ENCODE data around the gene CPT1C. TPM values are rescaled to one million over a fixed set of nuclear protein-coding genes. Genes with fewer than 3 reads are reported as not detected.

The CPT1C gene
- total RNA-seq, 1 donor from 2014 or later: 12.3 TPM

DNA sequence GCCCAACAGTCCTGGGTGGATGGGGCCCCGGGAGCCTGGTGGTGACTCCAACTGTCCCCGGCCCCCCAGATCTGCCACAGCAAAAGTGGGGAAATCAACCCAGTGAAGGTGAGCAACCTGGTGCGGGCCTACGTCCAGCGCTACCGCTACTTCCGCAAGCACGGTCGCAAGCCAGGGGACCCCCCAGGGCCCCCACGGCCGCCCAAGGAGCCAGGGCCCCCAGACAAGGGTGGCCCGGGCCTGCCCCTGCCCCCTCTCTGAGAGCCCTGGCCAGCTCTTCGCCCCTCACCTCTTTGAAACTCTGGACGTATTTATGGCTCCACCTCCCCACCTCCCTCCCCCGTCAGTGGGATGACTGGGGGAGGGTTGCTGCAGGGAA lies 32.8 kb upstream of the CPT1C start:
- no peak for TF ChIP-seq CTCF (IDR thresholded peaks at IDR 0.05)
- Histone ChIP-seq H3K4me3 (no peak overlapping the region), H3K4me1 (no peaks in the 10 kb centered on the region), H3K27me3 (no peaks in the 10 kb centered on the region), H3K27ac (no peak overlapping the region), H3K36me3 (peaks cover 95 to 99% of the 10 kb centered on the region in 2 donors), H3K9me3 (no peaks in the 10 kb centered on the region)
- intact Hi-C loops (cut with DNase I): no loop called here
- no peak for DNase-seq (ENCODE audit: low spot score in 2 of 2)

GRCh38 chr19:49658566-49659442 lies 32.1 kb upstream of the CPT1C start:
- TF ChIP-seq CTCF (IDR thresholded peaks at IDR 0.05): no peak
- DNase-seq (ENCODE audit: low spot score in 2 of 2): no peak
- Histone ChIP-seq H3K4me3 (no peak overlapping the region), H3K4me1 (peaks cover 0 to 4% of the 10 kb centered on the region in 2 donors), H3K36me3 (peaks cover 88 to 93% of the 10 kb centered on the region in 2 donors), H3K27me3 (no peaks in the 10 kb centered on the region), H3K27ac (no peak overlapping the region), H3K9me3 (no peaks in the 10 kb centered on the region)
- intact Hi-C loops (cut with DNase I): no loop called here

DNA sequence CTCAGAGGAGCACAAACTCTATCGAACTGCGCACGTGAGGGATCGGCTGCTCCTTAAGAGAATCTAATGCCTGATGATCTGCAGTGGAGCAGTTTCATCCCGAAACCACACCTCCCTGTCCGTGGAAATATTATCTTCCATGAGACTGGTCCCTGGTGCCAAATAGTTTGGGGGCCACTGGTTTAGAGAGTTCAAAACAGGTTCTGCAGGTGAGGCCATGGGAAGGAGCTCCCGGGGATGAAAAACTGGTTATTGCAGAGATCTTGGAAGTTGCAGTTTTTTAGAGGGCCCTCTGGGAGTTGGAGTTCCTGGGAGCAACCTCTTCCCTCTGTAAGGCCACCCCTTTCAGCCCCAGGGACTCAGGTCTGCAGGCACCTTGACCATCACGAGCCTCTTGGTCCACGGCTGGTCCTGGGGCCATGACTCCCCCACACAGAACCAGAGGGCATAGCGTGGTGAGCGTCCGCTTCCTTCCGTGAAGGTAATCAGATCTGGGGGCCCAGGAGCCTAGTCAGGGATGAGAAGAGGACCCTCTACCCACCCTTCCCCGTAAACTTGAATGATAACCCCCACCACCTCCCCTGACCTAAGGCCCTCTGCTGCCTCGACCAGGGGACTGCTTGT lies 30.5 kb upstream of the CPT1C start:
- peaks cover 71 to 77% of the 10 kb centered on the region in 2 donors for H3K36me3 ChIP-seq
- DNase-seq (ENCODE audit: low spot score in 2 of 2): no peak
- no peaks in the 10 kb centered on the region for H3K9me3 ChIP-seq
- no peak overlapping the region for H3K27ac ChIP-seq
- TF ChIP-seq CTCF (IDR thresholded peaks at IDR 0.05): no peak
- H3K4me1 ChIP-seq: peaks cover 0 to 9% of the 10 kb centered on the region in 2 donors
- H3K4me3 ChIP-seq: no peak overlapping the region
- intact Hi-C loops (cut with DNase I): no loop called here
- no peaks in the 10 kb centered on the region for H3K27me3 ChIP-seq

DNA sequence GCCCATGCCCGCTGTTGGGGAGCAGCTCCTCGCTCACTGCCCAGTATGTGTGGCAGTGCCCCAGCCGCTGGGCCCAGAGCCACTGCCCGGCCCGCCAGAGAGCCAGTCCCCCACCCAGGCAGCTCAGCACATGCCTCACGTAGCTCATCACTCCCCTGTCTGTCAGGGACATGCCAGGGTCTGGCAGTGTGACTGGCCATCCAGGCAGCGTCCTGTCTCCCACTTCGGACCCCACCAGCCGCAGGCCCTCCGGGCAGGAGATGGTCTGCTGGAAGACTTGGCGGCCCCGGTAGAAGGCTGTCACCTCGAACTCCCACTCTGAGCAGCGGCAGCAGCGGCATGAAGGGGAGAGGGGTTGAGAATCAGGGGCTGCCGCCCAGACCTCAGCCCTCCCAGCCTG lies 28.9 kb upstream of the CPT1C start:
- intact Hi-C loops (cut with DNase I): no loop called here
- peaks cover 0 to 18% of the 10 kb centered on the region in 2 donors for H3K4me1 ChIP-seq
- peaks cover 56 to 61% of the 10 kb centered on the region in 2 donors for H3K36me3 ChIP-seq

GRCh38 chr19:49663224-49663623 lies 27.7 kb upstream of the CPT1C start:
- Histone ChIP-seq H3K4me1 (peaks cover 0 to 18% of the 10 kb centered on the region in 2 donors), H3K4me3 (no peak overlapping the region), H3K36me3 (peaks cover 44 to 49% of the 10 kb centered on the region in 2 donors), H3K27me3 (no peaks in the 10 kb centered on the region), H3K27ac (no peak overlapping the region), H3K9me3 (no peaks in the 10 kb centered on the region)
- DNase-seq (ENCODE audit: low spot score in 2 of 2): no peak
- TF ChIP-seq CTCF (IDR thresholded peaks at IDR 0.05): no peak
- intact Hi-C loops (cut with DNase I): no loop called here

More for the DNA sequence above, 28.9 kb upstream of the CPT1C start:
- no peak for TF ChIP-seq CTCF (IDR thresholded peaks at IDR 0.05)
- Histone ChIP-seq H3K27me3 (no peaks in the 10 kb centered on the region), H3K4me3 (no peak overlapping the region), H3K9me3 (no peaks in the 10 kb centered on the region), H3K27ac (no peak overlapping the region)
- DNase-seq (ENCODE audit: low spot score in 2 of 2): no peak
